Osteoblast (primary cell): ENCODE results near the gene HECTD3. TPM values are rescaled to one million over a fixed set of nuclear protein-coding genes. Genes with fewer than 3 reads are reported as not detected.
"Not testable (repeated sequence)": the region's sequence is repeated elsewhere in the genome, so short reads cannot be mapped to it uniquely, and the experiment has no call there.

ENCODE experiments used
- DNase-seq: peaks from one replicate; pipeline ENCODE4 v3.0.0; 2011; ENCODE audit warnings: low spot score, mixed read lengths; ENCODE audit not compliant: insufficient read length; ENCODE audit errors: missing footprints
- H2AFZ ChIP-seq: 2 replicates; pipeline ENCODE4 v1.6.0; 2011; ENCODE audit warnings: mild to moderate bottlenecking, low read length
- H3K27ac ChIP-seq: 2 replicates; pipeline ENCODE4 v1.5.1; 2011; ENCODE audit warnings: mild to moderate bottlenecking, low read depth, low read length, moderate library complexity
- H3K27me3 ChIP-seq: 2 replicates; pipeline ENCODE4 v1.6.0; 2012; ENCODE audit warnings: mild to moderate bottlenecking, control low read depth, inconsistent platforms, low read length, moderate library complexity; ENCODE audit not compliant: insufficient read depth
- H3K36me3 ChIP-seq: 2 replicates; pipeline ENCODE4 v1.5.1; 2011; ENCODE audit warnings: mild to moderate bottlenecking, low read length, control low read depth, moderate library complexity; ENCODE audit not compliant: insufficient read depth
- H3K4me1 ChIP-seq: 2 replicates; pipeline ENCODE4 v1.5.1; 2011; ENCODE audit warnings: mild to moderate bottlenecking, low read length, control low read depth, moderate library complexity; ENCODE audit not compliant: insufficient read depth
- H3K4me2 ChIP-seq: 2 replicates; pipeline ENCODE4 v1.6.0; 2011; ENCODE audit warnings: mild to moderate bottlenecking, low read length; ENCODE audit not compliant: insufficient read depth
- H3K4me3 ChIP-seq: fragments of 200-600 bp; sonication (generic); 3 replicates; pipeline ENCODE4 v1.5.1; 2012; ENCODE audit warnings: mild to moderate bottlenecking, low read length, inconsistent platforms; ENCODE audit not compliant: insufficient read depth
- H3K79me2 ChIP-seq: 2 replicates; pipeline ENCODE4 v1.6.0; 2012; ENCODE audit warnings: mild to moderate bottlenecking, low read length, control low read depth, inconsistent platforms; ENCODE audit not compliant: insufficient read depth
- H3K9me3 ChIP-seq: 2 replicates; pipeline ENCODE4 v1.5.1; 2011; ENCODE audit warnings: low read depth, low read length, control low read depth
- H4K20me1 ChIP-seq: 2 replicates; pipeline ENCODE4 v1.6.0; 2012; ENCODE audit warnings: mild to moderate bottlenecking, low read length, control low read depth; ENCODE audit not compliant: insufficient read depth
- CTCF ChIP-seq: IDR thresholded peaks from 2 replicates; pipeline ENCODE4 v1.5.1; 2011; ENCODE audit warnings: mild to moderate bottlenecking, low read depth, low read length, moderate library complexity; ENCODE audit errors: extremely low read depth
- total RNA-seq: library from RNA; depleted of rRNA; stranded (reverse); fragments of >200 nt; gene quantifications from 2 replicates; pipeline ENCODE4 v1.2.3, GENCODE V29; 2012

The HECTD3 gene
- total RNA-seq, 1 donor: 26.1 TPM

GRCh38 chr1:44988531-44989156 lies 22.5 kb downstream of the HECTD3 start:
- Histone ChIP-seq H3K4me1 (peaks cover 12% of the 10 kb centered on the region), H3K4me2 (no peak overlapping the region), H4K20me1 (no peaks in the 10 kb centered on the region), H3K27me3 (no peaks in the 10 kb centered on the region), H3K36me3 (no peaks in the 10 kb centered on the region), H3K4me3 (no peak overlapping the region), H3K9me3 (no peaks in the 10 kb centered on the region), H3K79me2 (peaks cover 15% of the 10 kb centered on the region), H2AFZ (no peak overlapping the region), H3K27ac (no peak overlapping the region)
- peak; percentile 6 for DNase-seq
- no peak for TF ChIP-seq CTCF

GRCh38 chr1:44985747-44986359 lies 25.3 kb downstream of the HECTD3 start:
- Histone ChIP-seq H3K27ac (peak overlapping the region; percentile 67), H4K20me1 (no peaks in the 10 kb centered on the region), H3K27me3 (no peaks in the 10 kb centered on the region), H3K9me3 (no peaks in the 10 kb centered on the region), H3K4me1 (peaks cover 12% of the 10 kb centered on the region), H2AFZ (peak overlapping the region; percentile 98), H3K4me3 (peak overlapping the region; percentile 99), H3K36me3 (peaks cover 5% of the 10 kb centered on the region), H3K4me2 (peak overlapping the region; percentile 93), H3K79me2 (peaks cover 20% of the 10 kb centered on the region)
- peak; percentile 5 for DNase-seq
- TF ChIP-seq CTCF: no peak

- not testable (repeated sequence) for H3K4me1 ChIP-seq, H2AFZ ChIP-seq, DNase-seq, H3K79me2 ChIP-seq, H3K4me3 ChIP-seq, H3K27ac ChIP-seq, H3K27me3 ChIP-seq, H3K4me2 ChIP-seq, H3K9me3 ChIP-seq, H4K20me1 ChIP-seq
- H3K36me3 ChIP-seq: peaks cover 58% of the 10 kb centered on the region
Measured at GRCh38 chr1:44977372-44977771, 33.8 kb downstream of the HECTD3 start.

GRCh38 chr1:44976252-44976651 lies 34.9 kb downstream of the HECTD3 start:
- Histone ChIP-seq H3K79me2 (no peaks in the 10 kb centered on the region), H3K4me3 (no peak overlapping the region), H3K36me3 (peaks cover 58% of the 10 kb centered on the region), H3K4me2 (no peak overlapping the region), H4K20me1 (no peaks in the 10 kb centered on the region), H3K27me3 (no peaks in the 10 kb centered on the region), H2AFZ (no peak overlapping the region), H3K9me3 (no peaks in the 10 kb centered on the region), H3K4me1 (no peaks in the 10 kb centered on the region), H3K27ac (no peak overlapping the region)
- no peak for DNase-seq
- TF ChIP-seq CTCF: no peak
